GM18873 (cell line): Measurements from ENCODE around the gene RSBN1.
"Not testable (repeated sequence)": the region's sequence is repeated elsewhere in the genome, so short reads cannot be mapped to it uniquely, and the experiment has no call there.

Source experiments
- ATAC-seq: cut with Tn5 transposase; IDR thresholded peaks from one replicate; pipeline ENCODE4 v1.9.1; 2021; ENCODE audit warnings: mild to moderate bottlenecking, moderate library complexity, moderate number of reproducible peaks; ENCODE audit not compliant: unreplicated experiment, low FRiP score

RSBN1 gene

GRCh38 chr1:113751114-113751513 lies 61.2 kb downstream of the RSBN1 start:
- ATAC-seq = no peak

- ATAC-seq = no peak
These were observed 62.9 kb downstream of the RSBN1 start for GRCh38 chr1:113749402-113749801.

- no peak for ATAC-seq
These were observed 64.9 kb downstream of the RSBN1 start for GRCh38 chr1:113747376-113747775.

GRCh38 chr1:113745425-113745824 lies 66.9 kb downstream of the RSBN1 start:
- ATAC-seq = no peak

GRCh38 chr1:113744114-113744513 lies 68.2 kb downstream of the RSBN1 start:
- no peak for ATAC-seq

- ATAC-seq = no peak
These were observed 69.8 kb downstream of the RSBN1 start for GRCh38 chr1:113742515-113742914.

GRCh38 chr1:113734357-113735055 lies 77.8 kb downstream of the RSBN1 start:
- no peak for ATAC-seq

- no peak for ATAC-seq
These were observed 79.5 kb downstream of the RSBN1 start for GRCh38 chr1:113732802-113733201.

GRCh38 chr1:113721010-113721409 lies 91.3 kb downstream of the RSBN1 start:
- ATAC-seq = no peak

GRCh38 chr1:113718621-113719020 lies 93.7 kb downstream of the RSBN1 start:
- ATAC-seq = not testable (repeated sequence)

- ATAC-seq = not testable (repeated sequence)
These were observed 94.8 kb downstream of the RSBN1 start for GRCh38 chr1:113717506-113717905.

- ATAC-seq = no peak
These were observed 97.5 kb downstream of the RSBN1 start for GRCh38 chr1:113714606-113715269.
